HT-29 (cell line): Measurements from ENCODE around the gene HOXD4. TPM values are rescaled to one million over a fixed set of nuclear protein-coding genes. Genes with fewer than 3 reads are reported as not detected.

Source experiments
- DNase-seq: peaks from one replicate; pipeline ENCODE4 v3.0.0-alpha.2; 2015; ENCODE audit warnings: low spot score
- total RNA-seq: library from RNA; depleted of rRNA; stranded (reverse); fragments of >200 nt; shearing (Covaris generic); gene quantifications from 2 replicates; pipeline ENCODE4 v1.2.3, GENCODE V29; 2014

HOXD4 gene
- total RNA-seq, 1 experiment from 2014 or later, result not detected

- DNase-seq, result no peak
These were observed 19.4 kb downstream of the HOXD4 start for GRCh38 chr2:176170602-176171305.

- no peak for DNase-seq
These were observed 20.1 kb downstream of the HOXD4 start for GRCh38 chr2:176171351-176172006.

- DNase-seq, result no peak
These were observed 20.9 kb downstream of the HOXD4 start for GRCh38 chr2:176172007-176172894.

GRCh38 chr2:176172895-176173566, 21.7 kb downstream of the HOXD4 start:
- no peak for DNase-seq

- no peak for DNase-seq
These were observed 22.4 kb downstream of the HOXD4 start for GRCh38 chr2:176173567-176174381.

- DNase-seq, result no peak
These were observed 23.1 kb downstream of the HOXD4 start for GRCh38 chr2:176174382-176174823.

- no peak for DNase-seq
These were observed 23.7 kb downstream of the HOXD4 start for GRCh38 chr2:176174824-176175708.

- no peak for DNase-seq
These were observed 24.6 kb downstream of the HOXD4 start for GRCh38 chr2:176175709-176176607.

GRCh38 chr2:176177580-176178037, 26.3 kb downstream of the HOXD4 start:
- DNase-seq, result no peak

- DNase-seq, result peak; percentile 5
These were observed 26.8 kb downstream of the HOXD4 start for GRCh38 chr2:176178038-176178756.

- no peak for DNase-seq
These were observed 27.5 kb downstream of the HOXD4 start for GRCh38 chr2:176178757-176179295.

GRCh38 chr2:176181551-176181950, 30.2 kb downstream of the HOXD4 start:
- no peak for DNase-seq

- no peak for DNase-seq
These were observed 31.3 kb downstream of the HOXD4 start for GRCh38 chr2:176182671-176183070.

- DNase-seq, result no peak
These were observed 33.4 kb downstream of the HOXD4 start for GRCh38 chr2:176184749-176185148.

- no peak for DNase-seq
These were observed 34.7 kb downstream of the HOXD4 start for GRCh38 chr2:176186024-176186423.

- DNase-seq, result no peak
These were observed 36.0 kb downstream of the HOXD4 start for GRCh38 chr2:176187200-176187898.
